ENCODE results near the gene SLC25A34.

Gene SLC25A34

DNA sequence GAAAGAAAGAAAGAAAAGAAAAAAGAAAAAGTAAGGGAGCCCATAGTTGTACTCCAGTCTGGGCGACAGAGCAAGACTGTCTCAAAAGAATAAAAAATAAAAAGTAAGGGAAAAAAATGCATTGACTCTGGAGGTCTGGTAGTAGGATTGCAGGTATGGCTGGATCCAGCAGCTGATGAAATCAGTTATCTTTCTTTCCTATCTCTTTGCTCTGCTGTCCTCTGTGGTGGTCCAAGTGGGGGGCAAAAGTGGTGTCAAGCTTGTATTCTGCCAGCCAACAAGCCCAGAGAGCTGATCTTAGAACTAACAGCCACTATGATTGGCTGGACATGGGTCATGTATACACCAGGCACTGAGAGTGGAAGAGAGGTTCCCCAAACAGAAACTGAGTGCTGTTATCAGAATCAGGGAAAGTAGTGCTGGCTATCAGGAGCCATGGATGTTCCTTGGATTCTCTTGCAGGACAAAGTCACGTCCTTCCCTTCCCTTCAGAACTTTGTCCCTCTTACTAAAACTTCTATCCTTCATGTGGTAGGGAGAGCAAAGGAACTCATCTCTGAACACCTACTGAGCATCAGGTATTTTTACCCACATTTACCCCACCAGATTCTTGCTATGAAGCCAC lies 19.1 kb downstream of the SLC25A34 start:
- no peak for DNase-seq

DNA sequence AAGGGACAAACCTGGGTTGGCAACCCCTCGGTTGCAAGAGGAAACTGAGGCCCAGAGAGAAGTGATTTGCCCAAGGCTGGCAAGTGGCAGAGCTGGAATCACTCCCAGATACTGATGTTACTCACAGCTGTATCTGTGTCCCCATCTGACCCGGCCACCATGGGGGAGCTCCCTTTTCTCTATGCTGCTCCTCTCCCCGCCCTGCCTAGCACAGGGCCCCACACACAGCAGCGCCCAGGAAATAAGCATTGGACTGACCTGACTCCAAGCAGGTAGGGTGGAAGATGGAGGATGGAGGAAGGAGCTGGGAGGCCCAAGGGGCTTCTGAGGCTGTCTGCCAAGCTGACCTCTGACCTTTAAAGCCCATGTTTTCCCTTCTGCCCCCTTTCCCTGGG lies 19.6 kb downstream of the SLC25A34 start:
- DNase-seq, result no peak

DNA sequence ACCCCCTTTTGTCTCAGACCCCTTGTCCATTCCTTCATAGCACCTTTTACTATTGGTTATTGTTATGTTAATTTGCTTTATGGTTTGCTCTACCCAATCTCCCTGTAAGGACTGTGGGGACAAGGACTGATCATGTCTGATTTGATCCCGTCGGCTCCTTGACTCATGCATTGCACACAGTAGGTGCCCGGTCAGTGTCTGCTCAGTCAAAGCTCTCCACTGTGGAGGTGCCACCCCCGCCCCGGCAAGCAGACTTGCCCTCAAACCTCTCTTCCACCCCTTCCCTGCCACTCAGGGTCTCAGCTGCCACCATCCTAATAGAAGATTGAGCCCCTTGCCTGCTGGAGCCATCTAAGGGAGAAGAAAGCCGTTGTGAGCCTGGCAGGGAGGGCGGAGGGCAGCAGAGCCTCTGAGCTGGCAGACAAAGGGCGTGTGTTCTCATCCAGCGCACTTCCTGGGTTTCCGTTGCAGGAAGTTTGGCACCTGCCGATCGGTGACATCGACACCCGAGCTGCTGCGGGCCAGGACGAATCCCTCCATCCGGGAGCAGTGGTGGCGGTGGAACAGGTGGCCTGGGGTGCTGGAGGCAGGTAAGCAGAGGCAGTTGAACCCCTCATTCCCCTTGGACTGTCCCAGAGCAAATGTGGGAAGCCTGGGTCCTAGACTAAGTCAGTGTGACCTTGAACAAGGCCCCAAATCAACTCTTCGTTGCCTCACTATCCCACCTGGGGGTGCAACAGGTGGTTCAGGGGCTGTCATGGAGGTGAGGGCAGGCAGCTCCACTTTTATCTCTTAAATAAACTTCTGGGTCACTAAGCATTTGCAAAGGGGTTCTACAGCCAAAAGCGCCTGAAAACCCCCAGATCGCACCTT lies 20.3 kb downstream of the SLC25A34 start:
- DNase-seq, result no peak

DNA sequence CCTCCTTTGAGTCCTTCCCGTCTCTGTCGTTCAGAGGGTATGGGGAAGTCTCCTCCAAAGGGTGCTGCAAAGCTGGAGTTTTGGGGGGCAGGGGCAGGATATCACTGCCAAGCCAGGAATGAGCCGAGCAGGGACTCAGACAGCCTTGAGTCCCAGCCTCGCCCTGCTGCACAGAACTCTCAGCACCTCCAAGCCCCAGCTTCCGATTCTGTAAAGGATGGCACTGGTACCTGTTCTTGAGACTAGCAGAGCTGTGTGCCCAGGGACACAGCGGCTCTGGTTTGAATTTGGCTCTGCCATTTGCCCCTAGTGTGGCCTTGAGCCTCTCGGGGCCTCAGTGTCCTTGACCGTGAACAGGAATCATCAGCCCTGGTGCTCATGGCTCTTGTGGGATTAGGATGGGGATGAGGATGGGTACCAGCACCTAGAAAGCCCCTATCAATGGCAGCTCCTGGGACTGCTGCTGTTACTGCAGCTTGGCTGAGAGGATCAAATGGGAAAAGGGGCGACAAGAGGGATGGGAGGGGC lies 21.0 kb downstream of the SLC25A34 start:
- no peak for DNase-seq

DNA sequence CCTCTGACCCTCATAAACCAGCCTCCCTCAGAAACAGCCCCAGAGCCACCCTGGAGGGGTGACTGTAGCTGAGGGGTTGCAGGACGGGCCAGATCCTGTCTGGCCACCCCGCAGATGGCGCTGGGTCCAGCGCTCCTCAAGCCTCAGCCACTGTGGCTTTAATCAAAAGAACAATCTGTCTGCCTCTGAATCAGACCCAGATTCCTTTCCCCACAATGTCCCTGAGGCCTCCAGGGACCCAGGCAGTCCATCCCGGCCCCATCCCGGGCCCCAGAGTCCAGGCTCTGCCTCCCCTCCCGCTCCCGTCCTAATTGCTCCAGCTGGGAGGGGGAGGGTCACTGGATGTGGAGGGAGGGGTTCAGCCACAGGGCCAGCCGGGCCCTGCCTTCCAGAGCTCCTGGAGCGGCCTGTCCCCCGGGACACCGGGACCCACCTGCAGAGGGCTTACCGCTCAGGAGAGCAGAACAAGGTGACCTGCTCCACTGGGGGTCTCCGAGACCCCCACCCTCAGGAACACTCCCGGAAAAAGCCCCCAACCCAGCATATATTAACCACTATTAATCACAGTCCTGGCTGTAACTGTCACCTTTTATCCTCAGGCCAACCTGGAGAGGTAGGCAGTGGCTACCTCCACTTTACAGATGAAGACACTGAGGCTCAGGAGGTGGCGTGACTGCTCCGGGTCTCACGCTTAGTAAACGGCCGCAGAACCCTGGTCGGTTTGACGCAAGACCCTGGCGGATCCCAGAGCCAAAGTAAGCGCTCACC lies 21.7 kb downstream of the SLC25A34 start:
- DNase-seq, result no peak

DNA sequence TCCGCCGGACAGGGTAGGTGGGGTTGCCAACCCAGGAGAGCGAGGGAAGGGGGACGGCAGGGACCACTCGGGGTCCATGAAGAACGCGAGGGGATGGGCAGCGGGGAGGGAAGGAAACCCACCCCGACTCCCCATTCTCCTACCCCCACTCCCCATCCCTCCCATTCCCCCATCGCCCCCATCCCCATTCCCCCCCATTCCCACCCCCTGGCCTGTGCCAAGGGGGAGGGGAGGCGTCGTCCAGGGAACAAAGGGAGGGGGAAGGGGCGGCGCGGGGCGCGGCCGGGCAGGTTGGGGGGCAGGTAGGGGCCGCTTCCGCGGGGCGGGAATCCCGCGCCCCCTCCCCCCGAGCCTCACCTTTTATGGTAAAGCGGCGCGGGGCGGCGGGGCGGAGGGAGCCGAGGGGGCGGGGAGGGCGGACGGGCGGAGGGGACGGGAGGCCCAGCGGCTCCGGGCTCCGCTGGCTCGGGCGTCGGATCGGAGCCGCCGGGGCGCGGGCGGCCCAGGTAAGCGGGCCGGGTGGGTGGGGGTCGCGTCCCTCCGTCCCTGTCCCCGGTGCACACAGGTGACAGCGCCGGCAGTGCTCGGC lies 22.4 kb downstream of the SLC25A34 start, which contains the start of gene FBLIM1:
TSS of gene FBLIM1 (plus strand) at position 453 of the 589 bp plus-strand sequence. CDS start 6,189 bp downstream, outside the sequence.
- no peak for DNase-seq

DNA sequence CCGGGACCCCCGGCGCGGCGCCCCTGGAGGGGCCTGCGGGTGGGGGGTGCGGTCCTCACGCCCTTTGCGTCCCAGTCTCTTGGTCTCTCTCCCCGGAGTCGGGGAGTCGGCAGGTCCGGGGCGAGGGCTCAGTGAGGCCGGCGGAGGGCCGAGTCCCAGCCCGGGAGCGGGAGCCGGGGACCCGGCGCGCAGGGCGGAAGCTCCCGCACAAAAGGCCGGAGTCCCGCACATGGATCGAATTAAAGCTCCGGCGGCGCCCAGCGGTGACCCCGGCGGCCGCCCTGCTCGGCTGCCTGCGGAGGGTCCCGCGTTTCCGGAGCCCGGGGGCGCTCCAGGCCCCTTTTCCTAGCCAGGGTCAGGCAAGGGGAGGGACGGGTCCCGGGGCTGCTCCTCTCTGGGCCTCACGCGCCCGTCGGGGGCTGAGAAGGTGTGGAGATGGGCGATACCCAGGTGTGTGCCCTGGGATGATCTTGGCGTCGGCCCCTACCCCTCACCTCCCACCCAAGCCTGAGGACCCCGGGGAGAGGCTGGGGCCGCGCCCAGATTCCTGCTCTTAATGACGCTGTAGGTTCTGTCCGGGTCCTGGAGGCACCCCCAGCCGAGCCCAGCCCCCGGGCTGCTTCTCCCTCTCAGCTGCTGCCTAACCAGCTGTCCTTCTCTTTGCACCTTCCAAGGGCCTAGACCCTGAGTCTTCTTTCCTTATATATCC lies 23.0 kb downstream of the SLC25A34 start:
- DNase-seq, result no peak

DNA sequence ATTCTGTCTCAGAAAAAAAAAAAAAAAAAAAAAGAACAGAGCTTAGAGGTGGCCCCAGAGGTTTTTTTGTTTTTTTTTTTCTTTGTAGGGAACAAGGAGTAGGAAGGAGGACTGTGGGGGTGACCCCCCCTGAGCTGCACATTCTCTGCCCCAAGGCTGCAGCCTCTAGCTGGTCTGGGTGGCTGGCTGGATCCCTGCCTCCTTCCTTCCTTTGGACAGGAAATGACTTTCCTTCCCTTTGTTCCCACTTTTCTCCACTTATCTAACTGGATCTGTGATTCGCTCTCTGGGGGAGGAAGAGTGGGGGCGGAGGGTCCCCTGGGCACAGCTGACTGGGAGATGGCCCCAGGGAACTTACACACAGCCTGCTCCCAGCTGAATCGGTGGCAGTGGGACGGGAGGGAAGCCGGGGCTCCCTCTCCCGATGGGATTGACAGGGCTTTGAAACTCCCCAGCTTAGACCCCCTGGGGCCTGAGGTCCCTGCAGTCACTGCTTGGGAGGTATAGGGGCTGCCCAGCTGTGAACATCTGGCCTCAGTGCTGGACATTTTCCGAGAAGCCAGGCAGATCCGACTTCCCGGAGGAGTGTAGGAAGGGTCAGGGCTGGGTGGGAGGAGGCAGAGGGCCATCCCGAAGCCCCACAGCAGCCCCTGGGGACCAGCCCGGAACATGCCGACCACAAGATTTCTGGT lies 24.6 kb downstream of the SLC25A34 start:
- no peak for DNase-seq

DNA sequence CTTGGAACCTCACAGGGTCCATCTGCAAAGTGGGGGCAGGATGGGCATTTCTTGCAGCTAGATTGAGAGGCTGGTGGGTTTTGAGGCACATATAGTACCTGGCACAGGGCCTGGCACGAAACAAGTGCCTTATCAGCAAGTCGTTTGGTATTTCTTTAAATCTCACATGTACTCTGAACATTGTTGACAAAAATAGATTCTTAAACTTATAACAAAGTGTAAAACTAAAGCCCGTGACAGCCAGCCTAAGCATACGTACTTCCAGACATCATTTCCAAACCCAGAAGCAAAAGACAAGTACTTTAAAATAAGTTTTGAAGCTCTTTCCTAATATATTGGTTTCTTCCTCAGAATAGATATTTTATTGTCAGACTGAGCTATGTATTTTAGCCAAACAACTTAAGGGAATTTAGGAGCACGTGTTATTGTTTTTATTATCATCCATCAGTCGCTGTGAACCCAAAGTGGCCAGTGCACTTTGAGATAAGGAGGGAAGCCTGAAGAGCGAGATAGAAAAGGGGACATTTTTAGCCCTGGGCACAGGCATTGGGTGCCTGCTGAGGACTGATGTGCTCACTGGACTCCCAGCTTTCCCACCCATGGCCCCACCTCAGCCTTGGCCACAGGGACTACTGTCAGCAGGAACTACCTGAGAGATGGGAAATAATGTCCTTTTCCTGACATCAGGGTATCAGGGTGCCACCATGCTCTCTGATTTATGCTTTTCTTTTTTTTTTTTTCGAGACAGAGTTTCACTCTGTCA lies 25.5 kb downstream of the SLC25A34 start:
- DNase-seq, result no peak

DNA sequence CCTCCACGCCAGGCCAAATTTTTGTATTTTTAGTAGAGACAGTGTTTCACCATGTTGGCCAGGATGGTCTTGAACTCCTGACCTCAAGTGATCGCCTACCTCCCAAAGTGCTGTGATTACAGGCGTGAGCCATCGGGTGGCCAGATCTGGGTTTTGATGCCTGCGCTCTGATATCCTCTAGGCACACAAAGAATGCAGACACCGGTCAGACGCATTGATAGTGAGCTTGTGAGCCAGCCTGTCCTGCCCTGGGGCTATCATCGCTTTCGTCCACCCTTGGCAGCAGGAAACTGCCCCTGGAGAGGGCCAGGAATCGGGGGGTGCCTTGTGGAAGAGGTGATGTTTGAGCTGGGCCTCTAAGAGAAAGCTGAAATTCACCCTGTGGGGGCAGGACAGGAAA lies 26.5 kb downstream of the SLC25A34 start:
- DNase-seq, result no peak

DNA sequence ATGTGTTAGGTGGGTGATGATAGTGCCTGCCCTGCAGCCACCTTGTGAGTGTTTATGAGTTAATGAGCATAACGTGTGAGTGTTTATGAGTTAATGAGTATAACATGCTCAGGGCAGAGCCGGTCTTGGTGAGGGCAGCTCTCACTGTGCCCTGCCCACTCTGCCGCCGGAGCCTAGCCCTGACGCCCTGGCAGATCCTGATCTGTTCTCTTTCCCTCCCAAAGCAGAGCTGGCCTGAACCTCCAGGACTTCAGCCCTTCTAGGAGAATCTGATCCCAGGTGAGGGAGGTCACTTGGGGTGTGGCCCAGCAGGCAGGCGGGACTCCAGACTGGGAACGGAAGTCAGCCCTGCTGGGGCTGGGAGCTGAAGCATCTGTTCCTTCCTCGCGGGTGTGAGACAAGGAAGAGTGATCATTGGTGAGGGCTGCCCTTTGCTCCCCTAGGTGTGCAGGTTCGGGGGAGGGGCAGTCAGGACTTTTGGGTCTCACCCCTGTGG lies 28.3 kb downstream of the SLC25A34 start:
- no peak for DNase-seq

DNA sequence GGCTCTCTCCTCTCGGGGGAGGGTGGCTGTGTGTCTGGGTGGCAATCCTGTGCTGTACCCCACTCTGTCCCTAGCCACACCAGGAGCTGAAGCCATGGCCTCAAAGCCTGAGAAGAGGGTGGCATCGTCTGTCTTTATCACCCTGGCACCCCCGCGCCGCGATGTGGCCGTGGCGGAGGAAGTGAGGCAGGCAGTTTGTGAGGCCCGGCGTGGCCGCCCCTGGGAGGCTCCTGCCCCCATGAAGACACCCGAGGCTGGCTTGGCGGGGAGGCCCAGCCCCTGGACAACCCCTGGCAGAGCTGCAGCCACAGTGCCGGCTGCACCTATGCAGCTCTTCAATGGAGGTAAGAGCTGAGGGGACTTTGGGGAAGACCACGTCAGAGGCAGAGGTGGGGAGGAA lies 28.8 kb downstream of the SLC25A34 start:
- DNase-seq, result no peak

DNA sequence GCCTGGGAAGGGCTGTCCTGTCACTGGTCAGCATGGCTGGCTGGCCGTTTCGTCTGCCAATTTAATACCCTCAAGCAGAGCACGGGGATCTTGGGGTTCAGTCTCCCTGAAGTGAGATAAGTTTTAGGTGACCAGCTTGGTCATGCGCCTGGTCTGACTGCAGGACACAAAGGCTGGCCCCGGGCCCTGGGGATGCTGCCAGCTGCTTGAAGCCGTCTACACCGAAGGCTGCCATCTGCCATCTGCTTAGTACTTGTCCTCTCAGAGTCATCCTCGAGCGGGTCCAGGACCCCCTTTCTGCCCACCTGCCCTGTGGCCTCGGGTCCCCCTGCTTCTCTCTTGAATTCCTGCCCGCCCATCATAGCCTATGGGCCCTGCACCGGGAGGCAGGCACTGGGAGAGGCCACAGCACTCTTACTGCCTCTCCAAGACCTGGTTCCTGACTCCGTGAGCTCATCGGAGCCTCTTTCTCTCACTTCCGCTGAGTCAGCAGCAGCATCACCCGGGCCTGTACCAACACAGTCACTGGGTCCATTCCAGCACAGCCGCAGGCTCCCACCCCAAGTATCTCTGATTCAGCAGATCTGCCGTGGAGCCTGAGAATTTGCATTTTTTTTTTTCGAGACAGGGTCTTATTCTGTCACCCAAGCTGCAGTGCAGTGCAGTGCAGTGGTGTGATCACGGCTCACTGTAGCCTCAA lies 29.6 kb downstream of the SLC25A34 start:
- no peak for DNase-seq

DNA sequence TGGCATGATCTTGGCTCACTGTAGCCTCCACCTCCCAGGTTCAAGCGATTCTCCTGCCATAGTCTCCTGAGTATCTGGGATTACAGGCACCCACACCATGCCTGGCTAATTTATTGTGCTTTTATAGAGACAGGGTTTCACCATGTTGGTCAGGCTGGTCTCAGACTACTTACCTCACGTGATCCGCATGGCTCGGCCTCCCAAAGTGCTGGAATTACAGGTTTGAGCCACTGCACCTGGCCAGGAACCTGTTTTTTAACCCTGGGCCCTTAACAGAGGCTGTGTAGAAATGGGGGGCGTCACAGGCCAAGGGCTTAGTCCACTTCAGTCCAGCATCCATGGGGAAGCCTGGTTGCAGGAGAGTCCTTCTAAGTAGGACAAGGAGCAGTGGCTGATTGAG lies 31.9 kb downstream of the SLC25A34 start:
- no peak for DNase-seq

DNA sequence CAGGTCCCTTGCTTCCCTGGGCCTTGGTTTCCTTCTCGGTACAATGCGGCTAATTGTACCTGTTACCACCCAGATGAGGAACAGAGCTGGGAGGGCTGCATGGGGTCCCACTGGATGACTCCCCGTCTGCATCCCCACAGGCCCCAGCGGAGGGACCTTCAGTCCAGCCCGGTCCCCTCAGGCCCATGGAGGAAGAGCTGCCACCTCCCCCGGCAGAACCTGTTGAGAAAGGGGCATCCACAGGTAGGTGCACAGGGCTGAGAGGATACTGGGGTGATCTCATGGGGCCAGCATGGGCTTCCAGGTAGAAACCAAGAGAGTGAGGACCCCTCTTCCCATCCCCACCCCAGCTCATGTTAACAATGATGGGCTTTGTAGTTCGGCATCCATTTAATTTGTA lies 32.3 kb downstream of the SLC25A34 start:
- no peak for DNase-seq

DNA sequence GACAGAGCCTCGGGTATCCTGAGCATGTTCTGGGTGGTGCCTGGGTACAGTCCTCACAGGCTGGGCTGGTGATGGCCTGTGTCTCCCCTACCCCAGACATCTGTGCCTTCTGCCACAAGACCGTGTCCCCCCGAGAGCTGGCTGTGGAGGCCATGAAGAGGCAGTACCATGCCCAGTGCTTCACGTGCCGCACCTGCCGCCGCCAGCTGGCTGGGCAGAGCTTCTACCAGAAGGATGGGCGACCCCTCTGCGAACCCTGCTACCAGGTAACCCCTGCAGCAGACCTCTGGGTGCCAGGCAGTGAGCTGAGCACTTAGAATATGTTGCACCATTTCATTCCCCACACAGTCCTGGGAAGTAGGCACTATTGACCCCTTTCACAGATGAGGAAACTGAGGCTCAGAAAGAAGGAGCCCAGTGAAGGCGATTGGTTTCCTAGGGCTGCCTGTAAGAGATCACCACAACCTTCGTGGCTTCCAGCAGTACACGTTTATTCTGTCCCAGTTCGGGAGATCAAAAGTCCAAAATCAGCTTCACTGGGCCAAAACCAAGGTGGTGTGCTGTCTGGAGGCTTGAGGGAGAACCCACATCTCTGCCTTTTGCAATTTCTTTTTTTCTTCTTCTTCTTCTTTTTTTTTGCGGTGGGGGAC lies 34.4 kb downstream of the SLC25A34 start:
- DNase-seq, result no peak

DNA sequence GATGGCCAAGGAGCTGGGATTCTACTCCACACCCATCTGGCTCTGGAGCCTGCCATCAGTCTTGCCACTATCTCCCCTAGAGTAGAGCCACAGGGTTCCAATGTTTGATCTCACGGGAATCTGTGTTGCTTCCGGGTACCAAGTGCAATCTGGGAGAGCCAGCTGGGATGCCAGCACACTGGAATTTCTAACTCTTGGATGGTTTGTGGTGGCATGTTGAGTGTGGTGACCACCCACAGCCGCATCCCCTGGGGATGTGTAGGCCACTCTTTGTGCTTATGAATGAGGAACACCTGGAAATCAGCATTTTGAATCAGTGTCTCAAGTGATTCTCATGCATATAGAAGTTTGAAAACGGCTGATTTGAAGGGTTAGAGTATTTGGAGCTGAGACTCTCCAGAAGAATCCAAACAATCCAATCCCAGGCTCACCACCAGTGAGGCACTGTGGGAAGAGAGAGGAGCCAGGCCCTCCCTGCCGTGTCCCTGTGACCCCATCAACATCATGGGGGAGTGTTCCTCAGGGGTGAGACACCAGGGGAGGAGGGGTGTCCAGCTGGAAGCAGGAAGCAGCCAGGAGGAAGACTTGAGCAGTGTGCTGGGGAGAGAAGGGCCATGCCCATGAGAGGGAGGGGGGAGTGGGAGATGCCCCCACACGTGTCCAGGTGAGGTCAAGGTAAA lies 35.9 kb downstream of the SLC25A34 start:
- no peak for DNase-seq

DNA sequence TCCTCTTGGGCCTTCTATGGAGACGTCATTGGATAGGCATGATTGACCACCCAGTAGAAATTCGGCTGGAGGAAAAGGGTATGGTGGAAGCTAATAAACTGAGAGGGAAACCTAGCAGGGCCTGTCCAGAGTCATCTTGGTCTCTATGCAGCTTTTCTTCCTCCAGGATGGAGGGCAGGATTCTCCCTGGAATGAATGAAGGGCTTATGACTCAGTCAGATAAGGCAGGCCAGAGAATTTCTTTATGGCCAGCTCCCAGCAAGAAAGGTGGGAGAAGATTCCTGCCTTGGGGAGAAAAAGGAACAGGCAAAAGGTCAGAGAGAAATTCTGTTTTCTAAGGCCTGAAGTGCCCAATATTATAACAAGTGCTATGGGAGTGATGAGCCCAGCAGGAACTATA lies 39.6 kb downstream of the SLC25A34 start:
- no peak for DNase-seq

Measured in MV-4-11 (cell line).